ENCODE results near the gene BLVRA. TPM values are rescaled to one million over a fixed set of nuclear protein-coding genes. Genes with fewer than 3 reads are reported as not detected.

BLVRA gene
- total RNA-seq, 1 donor from 2014 or later, result 28.9 TPM

- Mint-ChIP-seq H3K4me3 (no peak overlapping the region), H3K9me3 (no peaks in the 10 kb centered on the region), H3K4me1 (peaks cover 4% of the 10 kb centered on the region), H3K27me3 (ENCODE audit: low read depth) (peaks cover 8% of the 10 kb centered on the region), H3K27ac (no peak overlapping the region), H3K36me3 (no peaks in the 10 kb centered on the region)
- no peak for DNase-seq (ENCODE audit: low spot score in 2 of 2, unreplicated experiment in 2 of 2)
- no peak for TF ChIP-seq CTCF (IDR thresholded peaks at IDR 0.05; ENCODE audit: unreplicated experiment)
Measured at GRCh38 chr7:43742692-43743091, 15.8 kb upstream of the BLVRA start.

DNA sequence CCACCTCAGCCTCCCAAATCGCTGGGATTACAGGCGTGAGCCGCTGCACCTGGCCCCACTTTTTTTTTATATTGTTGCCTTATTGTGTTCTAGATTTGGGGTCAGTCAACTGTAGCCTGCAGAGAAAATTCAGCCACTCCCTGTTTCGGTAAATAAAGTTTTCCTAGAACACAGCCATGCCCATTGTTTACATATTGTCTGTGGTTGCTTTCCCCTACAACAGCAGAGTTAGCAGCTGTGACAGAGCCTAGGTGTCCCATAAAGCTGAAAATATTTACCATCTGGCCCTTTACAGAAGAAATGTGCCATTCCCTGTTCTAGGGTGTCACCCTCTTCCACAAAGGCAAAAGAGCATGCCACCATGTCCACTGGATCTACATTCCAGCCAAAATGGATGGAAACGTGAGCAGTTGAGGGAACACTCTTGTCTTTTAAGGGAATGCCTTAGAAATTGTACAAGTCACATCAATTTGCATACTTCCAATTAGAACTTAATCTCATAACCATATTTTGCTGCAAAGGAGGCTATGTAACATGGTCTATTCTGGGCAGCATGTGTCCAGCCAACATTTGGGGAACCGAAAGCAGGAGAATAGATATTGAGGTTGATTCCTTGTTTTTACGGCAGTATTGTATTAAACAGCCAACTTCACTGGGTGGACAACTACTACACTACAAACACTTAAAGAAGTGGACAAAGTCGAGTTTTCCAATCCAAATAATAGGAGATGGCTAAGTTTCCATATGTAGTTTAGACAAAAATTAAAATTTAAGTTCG is 11.0 kb upstream of the BLVRA start:
- H3K27me3 Mint-ChIP-seq (ENCODE audit: low read depth), result peaks cover 19% of the 10 kb centered on the region
- H3K36me3 Mint-ChIP-seq, result no peaks in the 10 kb centered on the region
- peaks cover under 1% of the 10 kb centered on the region for H3K9me3 Mint-ChIP-seq
- no peak overlapping the region for H3K4me3 Mint-ChIP-seq
- DNase-seq (ENCODE audit: low spot score in 2 of 2, unreplicated experiment in 2 of 2), result no peak
- no peak for TF ChIP-seq CTCF (IDR thresholded peaks at IDR 0.05; ENCODE audit: unreplicated experiment)
- no peak overlapping the region for H3K27ac Mint-ChIP-seq
- peaks cover 4% of the 10 kb centered on the region for H3K4me1 Mint-ChIP-seq

DNA sequence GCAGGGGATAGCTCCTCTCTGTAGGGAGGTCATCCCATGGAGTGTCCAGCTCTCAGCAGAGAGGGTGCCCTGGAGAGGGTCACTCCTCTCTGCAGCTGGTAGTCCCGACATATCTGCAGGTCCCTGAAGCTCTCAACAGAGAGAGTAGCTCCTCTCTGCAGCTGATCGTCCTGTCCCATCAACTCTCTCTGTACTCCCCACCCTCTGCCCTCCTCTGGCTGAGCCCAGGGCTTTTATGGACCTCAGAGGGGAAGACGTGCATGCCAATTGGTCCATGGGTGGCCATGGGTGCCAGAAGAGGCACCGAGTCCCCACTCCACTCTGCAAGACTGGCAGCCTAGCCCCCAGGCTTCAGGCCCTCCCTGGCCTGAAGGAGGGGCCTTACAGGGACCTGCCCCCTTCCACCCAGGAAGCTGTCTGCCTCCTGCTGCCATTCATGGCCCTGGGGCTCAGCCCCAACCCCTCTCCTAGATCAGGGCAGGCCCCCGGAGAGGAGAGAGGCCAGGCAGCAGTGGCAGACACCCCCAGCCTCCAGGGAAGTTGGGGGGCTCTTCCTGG is 9.0 kb upstream of the BLVRA start:
- no peak for DNase-seq (ENCODE audit: low spot score in 2 of 2, unreplicated experiment in 2 of 2)
- Mint-ChIP-seq H3K36me3 (no peaks in the 10 kb centered on the region), H3K4me1 (peaks cover 4% of the 10 kb centered on the region), H3K4me3 (no peak overlapping the region), H3K27me3 (ENCODE audit: low read depth) (peaks cover 23% of the 10 kb centered on the region), H3K27ac (no peak overlapping the region), H3K9me3 (peaks cover 3% of the 10 kb centered on the region)
- no peak for TF ChIP-seq CTCF (IDR thresholded peaks at IDR 0.05; ENCODE audit: unreplicated experiment)

DNA sequence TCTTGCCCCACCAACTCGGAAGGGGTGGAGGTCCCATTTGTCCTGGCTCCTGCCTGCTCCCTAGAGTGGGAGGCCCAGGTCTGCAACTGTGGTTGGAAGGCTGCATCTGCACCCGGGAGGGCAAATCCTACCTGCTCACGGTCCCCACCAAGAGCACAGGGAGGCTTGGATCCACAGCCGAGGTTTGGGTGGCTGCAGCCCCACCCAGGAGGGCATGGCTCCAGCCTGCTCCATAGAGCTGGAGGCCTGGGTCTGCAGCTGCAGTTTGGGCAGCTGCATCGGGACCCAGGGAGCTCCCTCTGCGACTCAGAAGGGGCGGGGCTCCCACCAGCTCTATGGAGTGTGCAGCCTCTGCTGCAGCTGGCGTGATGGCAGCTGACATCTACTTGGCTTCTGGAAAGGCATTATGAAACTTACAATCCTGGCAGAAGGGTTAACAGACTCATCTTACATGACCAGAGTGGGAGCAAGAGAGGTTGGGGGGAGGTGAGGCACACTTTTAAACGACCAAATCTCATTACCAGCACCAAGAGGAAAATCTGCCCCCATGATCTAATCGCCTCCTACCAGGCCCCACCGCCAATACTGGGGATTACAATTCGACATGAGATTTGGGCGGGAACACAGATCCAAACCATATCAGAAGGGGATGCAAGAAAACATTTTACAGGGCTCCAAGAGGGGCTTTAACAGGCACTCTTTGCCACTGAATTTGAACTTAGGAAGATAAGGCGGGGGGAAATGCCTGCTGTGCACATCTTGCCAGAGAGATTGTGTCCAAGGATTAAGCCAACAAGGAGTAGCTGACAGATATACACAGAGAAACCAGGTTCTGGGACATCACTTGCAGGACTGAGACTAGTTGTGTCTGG is 8.2 kb upstream of the BLVRA start:
- no peaks in the 10 kb centered on the region for H3K36me3 Mint-ChIP-seq
- H3K27ac Mint-ChIP-seq, result no peak overlapping the region
- no peak for DNase-seq (ENCODE audit: low spot score in 2 of 2, unreplicated experiment in 2 of 2)
- no peak for TF ChIP-seq CTCF (IDR thresholded peaks at IDR 0.05; ENCODE audit: unreplicated experiment)
- H3K4me3 Mint-ChIP-seq, result no peak overlapping the region
- H3K27me3 Mint-ChIP-seq (ENCODE audit: low read depth), result peaks cover 23% of the 10 kb centered on the region
- H3K4me1 Mint-ChIP-seq, result peaks cover 4% of the 10 kb centered on the region
- H3K9me3 Mint-ChIP-seq, result peaks cover 3% of the 10 kb centered on the region

GRCh38 chr7:43752411-43752810 is 6.1 kb upstream of the BLVRA start:
- H3K9me3 Mint-ChIP-seq, result peaks cover 3% of the 10 kb centered on the region
- no peak overlapping the region for H3K27ac Mint-ChIP-seq
- peaks cover 4% of the 10 kb centered on the region for H3K4me1 Mint-ChIP-seq
- DNase-seq (ENCODE audit: low spot score in 2 of 2, unreplicated experiment in 2 of 2), result no peak
- H3K27me3 Mint-ChIP-seq (ENCODE audit: low read depth), result peaks cover 27% of the 10 kb centered on the region
- no peak for TF ChIP-seq CTCF (IDR thresholded peaks at IDR 0.05; ENCODE audit: unreplicated experiment)
- H3K4me3 Mint-ChIP-seq, result no peak overlapping the region
- no peaks in the 10 kb centered on the region for H3K36me3 Mint-ChIP-seq
